Cerebellar nuclear complex (tissue), 1 donor: ENCODE measurements around the gene SYNE3.

Source experiments
- DNase-seq, 2 experiments: peaks; one replicate each; lab custom pipeline; 2025; lab: John Stamatoyannopoulos, UW

The SYNE3 gene

GRCh38 chr14:95489214-95490137 lies 27.0 kb downstream of the SYNE3 start:
- no peak for DNase-seq

GRCh38 chr14:95488376-95489213 lies 27.9 kb downstream of the SYNE3 start:
- no peak for DNase-seq

GRCh38 chr14:95487669-95488084 lies 28.8 kb downstream of the SYNE3 start:
- no peak for DNase-seq

GRCh38 chr14:95486875-95487668 lies 29.4 kb downstream of the SYNE3 start:
- DNase-seq: no peak

GRCh38 chr14:95485222-95485819 lies 31.1 kb downstream of the SYNE3 start:
- no peak for DNase-seq

GRCh38 chr14:95484296-95484695 lies 32.2 kb downstream of the SYNE3 start:
- DNase-seq: no peak

GRCh38 chr14:95483309-95484165 lies 32.9 kb downstream of the SYNE3 start:
- DNase-seq: no peak

GRCh38 chr14:95482627-95483308 lies 33.7 kb downstream of the SYNE3 start:
- no peak for DNase-seq

GRCh38 chr14:95481391-95482022 lies 34.9 kb downstream of the SYNE3 start:
- DNase-seq: no peak

- no peak for DNase-seq
Measured at GRCh38 chr14:95480887-95481226, 35.6 kb downstream of the SYNE3 start.

GRCh38 chr14:95480109-95480886 lies 36.2 kb downstream of the SYNE3 start:
- no peak for DNase-seq

GRCh38 chr14:95479494-95479893 lies 37.0 kb downstream of the SYNE3 start:
- DNase-seq: no peak

- DNase-seq: no peak
Measured at GRCh38 chr14:95478818-95479217, 37.6 kb downstream of the SYNE3 start.

GRCh38 chr14:95478309-95478708 lies 38.1 kb downstream of the SYNE3 start:
- DNase-seq: no peak

GRCh38 chr14:95477411-95478269 lies 38.8 kb downstream of the SYNE3 start:
- DNase-seq: no peak

GRCh38 chr14:95476747-95477146 lies 39.7 kb downstream of the SYNE3 start:
- no peak for DNase-seq

- DNase-seq: no peak
Measured at GRCh38 chr14:95475540-95476240, 40.8 kb downstream of the SYNE3 start.
